HG03521 (cell line): ENCODE data around the gene GNAQ.

ENCODE experiments used
- ATAC-seq: cut with Tn5 transposase; IDR thresholded peaks from one replicate; pipeline ENCODE4 v1.9.1; 2021; ENCODE audit warnings: mild to moderate bottlenecking, moderate library complexity; ENCODE audit not compliant: unreplicated experiment

GNAQ gene

GRCh38 chr9:77854258-77854915, 177.2 kb downstream of the GNAQ start:
- ATAC-seq = no peak

GRCh38 chr9:77853716-77854115, 177.9 kb downstream of the GNAQ start:
- no peak for ATAC-seq

GRCh38 chr9:77851882-77852595, 179.6 kb downstream of the GNAQ start:
- no peak for ATAC-seq

- no peak for ATAC-seq
Measured at GRCh38 chr9:77848897-77849296, 182.7 kb downstream of the GNAQ start.

GRCh38 chr9:77848404-77848803, 183.2 kb downstream of the GNAQ start:
- no peak for ATAC-seq

GRCh38 chr9:77847626-77848025, 184.0 kb downstream of the GNAQ start:
- ATAC-seq = no peak

- no peak for ATAC-seq
Measured at GRCh38 chr9:77847059-77847499, 184.5 kb downstream of the GNAQ start.

GRCh38 chr9:77844415-77844814, 187.2 kb downstream of the GNAQ start:
- ATAC-seq = no peak

- ATAC-seq = no peak
Measured at GRCh38 chr9:77843871-77844155, 187.8 kb downstream of the GNAQ start.

GRCh38 chr9:77843076-77843870, 188.3 kb downstream of the GNAQ start:
- ATAC-seq = no peak

- ATAC-seq = no peak
Measured at GRCh38 chr9:77841739-77842386, 189.7 kb downstream of the GNAQ start.

- no peak for ATAC-seq
Measured at GRCh38 chr9:77839459-77840140, 192.0 kb downstream of the GNAQ start.

GRCh38 chr9:77838986-77839385, 192.6 kb downstream of the GNAQ start:
- ATAC-seq = no peak

GRCh38 chr9:77834898-77835488, 196.6 kb downstream of the GNAQ start:
- ATAC-seq = no peak

GRCh38 chr9:77833561-77834429, 197.8 kb downstream of the GNAQ start:
- no peak for ATAC-seq

GRCh38 chr9:77832639-77833038, 199.0 kb downstream of the GNAQ start:
- no peak for ATAC-seq

- no peak for ATAC-seq
Measured at GRCh38 chr9:77831781-77832180, 199.8 kb downstream of the GNAQ start.

- ATAC-seq = no peak
Measured at GRCh38 chr9:77830618-77831285, 200.9 kb downstream of the GNAQ start.

GRCh38 chr9:77829420-77829819, 202.2 kb downstream of the GNAQ start:
- ATAC-seq = no peak
